Measurements from ENCODE around the gene PIP5K1B. TPM values are rescaled to one million over a fixed set of nuclear protein-coding genes. Genes with fewer than 3 reads are reported as not detected.

The PIP5K1B gene
- total and polyA plus RNA-seq, 2 donors (not counting 3 experiments of a cell fraction or from before 2014, with no cell fraction given): 0.27 TPM; not detected in 1

DNA sequence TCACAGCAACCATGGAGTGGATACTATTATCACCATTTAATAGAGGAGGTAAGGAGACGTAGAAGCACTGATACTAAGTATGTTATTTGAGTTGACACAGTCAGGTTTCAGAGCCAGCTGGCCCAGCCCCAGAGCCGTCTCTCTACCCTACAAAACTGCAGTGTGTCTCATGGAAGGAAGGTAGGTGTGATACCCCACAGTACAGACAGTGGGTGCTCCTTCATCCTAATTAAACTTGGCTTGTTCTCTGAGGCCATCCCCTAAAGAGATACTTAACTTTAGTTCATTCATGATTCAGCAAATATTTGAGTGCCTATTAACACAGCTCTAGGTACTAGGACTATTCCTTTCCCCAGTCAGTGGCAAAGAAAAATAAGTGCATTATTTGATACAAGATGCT is 22.6 kb downstream of the PIP5K1B start:
- Histone ChIP-seq H3K4me1 (ENCODE audit: control insufficient read depth, extremely low read depth, insufficient read depth, low read length) (no peaks in the 10 kb centered on the region), H3K27me3 (ENCODE audit: control insufficient read depth in 2 of 2, insufficient read depth in 2 of 2, low read length in 2 of 2) (peaks cover 0 to 5% of the 10 kb centered on the region in 2 experiments), H3K9me3 (replicated peaks; ENCODE audit: control insufficient read depth, insufficient read depth, low read length) (no peaks in the 10 kb centered on the region), H4K20me1 (replicated peaks; ENCODE audit: control insufficient read depth, extremely low read depth, insufficient read depth, low read length) (no peaks in the 10 kb centered on the region), H3K36me3 (ENCODE audit: control insufficient read depth in 2 of 2, extremely low read depth in 1 of 2, insufficient read depth in 2 of 2, low read length in 2 of 2) (no peaks in the 10 kb centered on the region), H3K9ac (replicated peaks; ENCODE audit: extremely low read depth, insufficient read depth, low read length) (no peak overlapping the region), H3K4me3 (replicated peaks in 1 of 3; ENCODE audit: insufficient read depth in 1 of 3, low read depth in 1 of 3, low read length in 3 of 3) (no peak overlapping the region), H2AFZ (ENCODE audit: low read depth, low read length) (no peak overlapping the region), H3K9me1 (replicated peaks; ENCODE audit: control insufficient read depth, extremely low read depth, insufficient read depth, low read length) (no peaks in the 10 kb centered on the region), H3K27ac (ENCODE audit: insufficient read depth, low read depth, low read length) (no peak overlapping the region), H3K4me2 (ENCODE audit: insufficient read depth, low read length) (no peak overlapping the region), H3K79me2 (ENCODE audit: control insufficient read depth, insufficient read depth, low read length) (no peaks in the 10 kb centered on the region)
- ChIA-PET CTCF (no interaction called here), POLR2A (no interaction called here)
- no peak for TF ChIP-seq JUN (IDR thresholded peaks at IDR 0.05; ENCODE audit: borderline replicate concordance, insufficient read depth, insufficient read length, low read depth)
- TF ChIP-seq POLR2A (IDR thresholded peaks at IDR 0.05; ENCODE audit: low read depth, low read length): no peak
- TF ChIP-seq, protein P1, sequence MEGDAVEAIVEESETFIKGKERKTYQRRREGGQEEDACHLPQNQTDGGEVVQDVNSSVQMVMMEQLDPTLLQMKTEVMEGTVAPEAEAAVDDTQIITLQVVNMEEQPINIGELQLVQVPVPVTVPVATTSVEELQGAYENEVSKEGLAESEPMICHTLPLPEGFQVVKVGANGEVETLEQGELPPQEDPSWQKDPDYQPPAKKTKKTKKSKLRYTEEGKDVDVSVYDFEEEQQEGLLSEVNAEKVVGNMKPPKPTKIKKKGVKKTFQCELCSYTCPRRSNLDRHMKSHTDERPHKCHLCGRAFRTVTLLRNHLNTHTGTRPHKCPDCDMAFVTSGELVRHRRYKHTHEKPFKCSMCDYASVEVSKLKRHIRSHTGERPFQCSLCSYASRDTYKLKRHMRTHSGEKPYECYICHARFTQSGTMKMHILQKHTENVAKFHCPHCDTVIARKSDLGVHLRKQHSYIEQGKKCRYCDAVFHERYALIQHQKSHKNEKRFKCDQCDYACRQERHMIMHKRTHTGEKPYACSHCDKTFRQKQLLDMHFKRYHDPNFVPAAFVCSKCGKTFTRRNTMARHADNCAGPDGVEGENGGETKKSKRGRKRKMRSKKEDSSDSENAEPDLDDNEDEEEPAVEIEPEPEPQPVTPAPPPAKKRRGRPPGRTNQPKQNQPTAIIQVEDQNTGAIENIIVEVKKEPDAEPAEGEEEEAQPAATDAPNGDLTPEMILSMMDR (IDR thresholded peaks at IDR 0.05; ENCODE audit: extremely low read depth in 1 of 2, insufficient read depth in 1 of 2, low read depth in 1 of 2, low read length in 2 of 2): no peak
- no peak for TF ChIP-seq MYC (IDR thresholded peaks at IDR 0.05; ENCODE audit: low read depth, low read length)
- no peak for TF ChIP-seq EZH2 (IDR thresholded peaks at IDR 0.05; ENCODE audit: borderline replicate concordance, low read depth, low read length, severe bottlenecking)
- no peak for TF ChIP-seq POLR2AphosphoS5 (IDR thresholded peaks at IDR 0.05; ENCODE audit: insufficient read depth, low read depth, low read length)
- no peak for TF ChIP-seq FOS (IDR thresholded peaks at IDR 0.05; ENCODE audit: borderline replicate concordance, insufficient read depth, low read length)
- TF ChIP-seq, protein P2, sequence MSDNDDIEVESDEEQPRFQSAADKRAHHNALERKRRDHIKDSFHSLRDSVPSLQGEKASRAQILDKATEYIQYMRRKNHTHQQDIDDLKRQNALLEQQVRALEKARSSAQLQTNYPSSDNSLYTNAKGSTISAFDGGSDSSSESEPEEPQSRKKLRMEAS (IDR thresholded peaks at IDR 0.05; ENCODE audit: insufficient read depth, insufficient read length): no peak
- TF ChIP-seq GATA2 (IDR thresholded peaks at IDR 0.05; ENCODE audit: insufficient read depth, insufficient read length, low read depth, low read length): no peak
- BruUV-seq (replicated peaks): no TSS peak
- intact Hi-C loops (cut with micrococcal nuclease) (no loop called here), dilution Hi-C loops (cut with MboI; ENCODE audit: extremely low pct_ligation_motif_present, low sequenced_read_pairs) (no loop called here)
- FAIRE-seq: no peak
- DNase-seq (ENCODE audit: low read depth, low spot score): no peak
